HG02588 (cell line): ENCODE data around the gene TPK1.
A peak's percentile ranks its signal among the peaks of the same experiment; 100 is the strongest.
"Not testable (repeated sequence)": the region's sequence is repeated elsewhere in the genome, so short reads cannot be mapped to it uniquely, and the experiment has no call there.

Experiments
- ATAC-seq: cut with Tn5 transposase; IDR thresholded peaks from one replicate; pipeline ENCODE4 v1.9.1; 2021; ENCODE audit warnings: mild to moderate bottlenecking, moderate library complexity; ENCODE audit not compliant: unreplicated experiment

Gene TPK1

DNA sequence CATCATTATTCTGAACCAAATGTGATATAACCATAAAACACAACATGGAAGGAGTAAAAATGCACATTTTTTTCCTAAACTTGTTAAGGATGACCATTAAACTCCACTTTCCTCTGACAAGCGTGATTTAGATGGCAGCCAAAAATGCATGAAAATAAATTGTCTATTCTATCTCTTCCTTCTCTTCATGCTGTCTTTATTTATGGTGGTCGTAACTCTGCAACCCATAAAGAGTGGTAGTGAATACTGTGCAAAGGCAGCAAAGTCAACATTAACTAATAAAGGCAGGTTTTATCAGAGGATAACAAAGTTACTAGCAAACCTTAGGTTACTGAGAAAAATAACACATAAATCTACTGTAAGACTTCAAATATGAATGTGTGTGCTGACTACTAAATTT lies 106.6 kb downstream of the TPK1 start:
- no peak for ATAC-seq

DNA sequence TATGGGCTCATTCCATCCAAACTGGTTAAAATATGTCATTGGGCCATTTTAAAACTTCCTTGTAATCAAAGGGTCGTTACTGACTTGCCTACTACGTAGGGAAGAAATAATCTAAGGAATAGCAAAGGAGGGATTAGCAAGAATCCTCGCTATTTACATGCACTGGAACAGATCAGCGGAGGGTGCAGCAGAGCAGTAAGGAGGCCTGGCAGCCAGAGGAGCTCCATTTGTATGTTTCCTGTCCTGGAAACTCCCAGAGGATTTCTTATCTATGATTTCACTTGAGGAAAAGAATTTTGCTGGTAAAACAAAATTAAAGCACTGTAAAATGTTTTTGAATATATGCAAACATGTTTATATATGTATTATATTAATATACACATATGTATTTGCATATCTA lies 107.3 kb downstream of the TPK1 start:
- no peak for ATAC-seq

DNA sequence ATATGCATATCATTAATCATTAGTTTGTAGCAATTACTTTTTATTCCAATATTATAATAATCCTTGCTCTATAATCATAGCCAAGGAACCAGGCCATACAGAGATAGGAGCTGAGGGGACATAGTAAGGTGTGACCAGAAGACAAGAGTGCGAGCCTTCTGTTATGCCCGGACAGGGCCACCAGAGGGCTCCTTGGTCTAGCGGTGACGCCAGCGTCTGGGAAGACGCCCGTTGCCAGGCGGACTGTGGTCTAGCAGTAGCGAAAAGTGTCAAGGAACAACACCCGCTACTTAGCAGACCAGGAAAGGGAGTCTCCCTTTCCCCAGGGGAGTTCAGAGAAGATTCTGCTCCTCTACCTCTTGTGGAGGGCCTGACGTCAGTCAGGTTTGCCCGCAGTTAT lies 109.0 kb downstream of the TPK1 start:
- ATAC-seq: not testable (repeated sequence)

DNA sequence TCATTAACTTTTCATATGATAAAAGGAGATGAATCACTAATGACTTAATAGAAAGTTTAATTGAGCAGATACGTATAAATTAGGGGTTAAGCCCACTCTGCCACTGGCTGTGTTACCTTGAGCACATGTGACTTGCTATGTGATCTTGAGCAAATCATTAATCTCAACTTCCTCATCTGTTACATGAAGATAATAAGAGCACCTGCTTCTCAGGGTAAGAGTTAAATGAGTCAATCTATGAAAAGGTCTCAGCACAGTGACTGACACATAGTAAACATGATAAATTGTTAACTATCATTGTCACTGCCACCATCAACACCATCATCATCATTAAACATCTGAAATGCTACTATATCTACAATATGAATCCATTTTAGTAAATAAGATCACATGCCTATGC lies 110.8 kb downstream of the TPK1 start:
- peak; percentile 98 for ATAC-seq

DNA sequence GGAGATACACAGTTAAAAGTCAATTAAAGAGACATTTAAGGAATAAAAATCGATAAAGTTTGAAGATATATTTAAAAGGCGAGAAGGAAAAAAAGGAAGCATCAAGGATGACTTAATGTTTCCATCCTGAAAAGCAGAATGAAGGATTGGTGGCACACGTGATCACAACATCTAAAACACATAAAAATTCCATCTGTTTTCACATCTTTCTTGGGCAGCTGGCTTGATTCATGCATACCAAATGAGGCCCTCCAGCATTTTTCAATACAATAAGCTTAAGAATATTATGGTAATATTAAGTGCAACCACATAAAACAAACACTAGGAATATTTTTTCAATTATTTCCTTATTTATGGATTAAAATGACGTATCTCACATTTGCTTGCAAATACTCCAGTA lies 112.6 kb downstream of the TPK1 start:
- ATAC-seq: no peak

DNA sequence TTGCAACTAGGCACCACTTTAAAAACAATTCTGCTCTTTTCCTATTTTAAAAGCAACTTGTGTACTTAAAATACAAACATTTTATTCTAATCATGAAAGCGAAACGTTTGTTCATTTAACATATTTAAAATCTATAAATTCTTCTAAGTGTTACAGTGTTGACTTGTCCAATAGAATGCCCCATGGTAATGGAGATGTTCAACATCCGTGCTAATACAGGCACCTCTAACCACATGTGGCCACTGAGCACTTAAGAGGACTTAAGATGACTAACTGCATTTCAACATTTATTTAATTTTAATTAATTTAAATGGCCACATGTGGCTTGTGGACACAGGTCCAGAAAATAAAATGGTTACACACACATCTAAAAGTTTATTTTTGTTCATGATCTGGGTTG lies 115.1 kb downstream of the TPK1 start:
- ATAC-seq: no peak

DNA sequence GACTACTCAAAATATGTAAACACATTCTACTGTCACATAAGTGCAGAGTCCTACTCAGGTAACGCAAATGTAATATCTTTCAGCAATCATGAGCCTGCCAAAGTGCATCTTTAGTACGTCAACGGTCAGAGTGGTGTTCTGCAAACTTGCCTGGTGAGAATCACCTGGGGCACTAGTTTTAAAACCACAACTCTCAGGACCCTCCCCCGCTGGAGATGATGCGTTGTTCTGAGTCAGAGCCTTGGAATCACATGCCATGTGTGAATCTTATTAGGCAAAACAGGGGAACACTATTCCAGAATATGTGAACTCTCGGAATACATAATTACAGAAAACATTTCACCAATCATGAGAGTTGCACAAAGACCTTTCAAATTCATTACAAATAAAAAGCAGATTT lies 115.7 kb downstream of the TPK1 start:
- ATAC-seq: no peak

DNA sequence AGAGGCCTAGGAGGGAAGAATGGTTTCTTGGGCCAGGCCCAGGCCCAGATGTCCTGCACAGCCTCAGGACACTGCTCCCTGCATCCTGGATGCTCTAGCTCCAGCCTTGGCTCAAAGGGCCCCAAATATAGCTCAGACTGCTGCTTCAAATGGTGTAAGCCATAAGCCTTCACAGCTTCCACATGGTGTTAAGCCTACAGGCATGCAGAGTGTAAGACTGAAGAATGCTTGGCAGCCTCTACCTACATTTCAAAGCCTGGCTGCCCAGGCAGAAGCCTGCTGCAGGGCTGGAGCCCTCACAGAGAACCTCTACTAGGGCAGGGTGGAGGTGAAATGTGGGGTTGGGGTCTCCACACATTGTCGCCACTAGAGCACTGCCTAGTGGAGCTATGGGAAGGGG lies 118.1 kb downstream of the TPK1 start:
- ATAC-seq: no peak

DNA sequence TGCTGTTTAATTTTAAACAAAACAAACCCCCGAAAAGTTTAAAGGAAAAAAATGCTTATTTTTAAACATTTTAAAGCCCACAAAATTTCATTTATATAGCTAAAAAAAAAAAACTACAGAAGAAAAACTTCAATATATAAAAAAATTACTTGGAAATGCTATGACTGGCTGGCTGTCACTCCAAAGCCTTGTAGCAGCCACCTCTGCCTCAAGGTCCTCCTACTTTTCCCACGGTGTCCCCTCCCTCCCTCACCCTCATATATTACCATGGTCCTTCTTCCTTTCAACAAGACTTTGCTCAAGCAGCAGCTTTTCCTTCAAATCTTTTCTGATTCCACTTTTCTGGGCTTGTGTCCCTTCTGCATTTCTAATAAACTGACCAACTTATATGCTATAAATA lies 122.0 kb downstream of the TPK1 start:
- ATAC-seq: no peak

DNA sequence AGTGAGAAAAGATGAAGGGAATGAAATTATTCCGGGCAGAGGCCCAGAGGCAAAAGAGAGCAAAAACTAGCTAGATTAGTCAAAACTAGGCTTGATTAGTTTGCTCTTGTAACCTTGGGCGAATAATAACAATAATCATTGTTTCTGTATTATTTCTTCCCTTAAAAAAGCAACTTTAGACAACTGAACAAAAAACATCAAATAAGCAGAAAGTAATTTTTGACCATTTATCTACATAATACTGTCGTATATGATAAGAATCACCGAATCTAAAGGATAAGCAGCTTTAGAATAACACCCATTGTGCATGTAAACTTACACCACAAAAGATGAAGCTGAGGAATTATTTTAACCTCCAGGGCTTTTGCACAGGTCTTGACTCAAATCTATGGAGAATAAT lies 125.1 kb downstream of the TPK1 start:
- ATAC-seq: no peak

DNA sequence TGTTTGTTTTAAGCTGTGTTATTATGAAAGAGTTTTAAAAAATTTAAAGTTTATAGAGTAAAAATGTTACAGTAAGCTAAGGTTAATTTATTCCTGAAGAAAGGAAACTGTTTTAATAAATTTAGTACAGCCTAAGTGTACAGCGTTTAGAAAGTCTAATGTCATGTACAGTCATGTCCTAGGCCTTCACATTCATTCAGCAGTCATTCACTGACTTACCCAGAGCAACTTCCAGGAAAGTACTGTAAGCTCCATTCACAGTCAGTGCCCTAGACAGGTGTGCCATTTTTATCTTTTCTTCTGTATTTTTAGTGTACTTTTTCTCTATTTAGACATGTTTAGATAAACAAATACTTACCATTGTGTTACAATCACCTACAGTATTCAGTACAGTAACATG lies 126.8 kb downstream of the TPK1 start:
- no peak for ATAC-seq

DNA sequence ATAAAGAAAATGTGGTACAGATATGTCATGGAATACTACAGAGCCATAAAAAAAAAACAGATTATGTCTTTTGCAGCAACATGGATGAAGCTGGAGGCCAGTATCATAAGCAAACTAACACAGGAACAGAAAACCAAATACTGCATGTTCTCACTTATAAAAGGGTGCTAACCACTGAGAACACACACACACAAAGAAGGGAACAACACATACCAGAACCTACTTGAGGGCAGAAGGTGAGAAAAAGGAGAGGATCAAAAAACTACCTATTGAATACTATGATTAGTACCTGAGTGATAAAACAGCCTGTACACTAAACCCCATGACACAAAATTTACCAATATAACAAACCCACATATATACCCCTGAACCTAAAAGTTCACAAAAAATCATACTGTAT lies 144.6 kb downstream of the TPK1 start:
- no peak for ATAC-seq

DNA sequence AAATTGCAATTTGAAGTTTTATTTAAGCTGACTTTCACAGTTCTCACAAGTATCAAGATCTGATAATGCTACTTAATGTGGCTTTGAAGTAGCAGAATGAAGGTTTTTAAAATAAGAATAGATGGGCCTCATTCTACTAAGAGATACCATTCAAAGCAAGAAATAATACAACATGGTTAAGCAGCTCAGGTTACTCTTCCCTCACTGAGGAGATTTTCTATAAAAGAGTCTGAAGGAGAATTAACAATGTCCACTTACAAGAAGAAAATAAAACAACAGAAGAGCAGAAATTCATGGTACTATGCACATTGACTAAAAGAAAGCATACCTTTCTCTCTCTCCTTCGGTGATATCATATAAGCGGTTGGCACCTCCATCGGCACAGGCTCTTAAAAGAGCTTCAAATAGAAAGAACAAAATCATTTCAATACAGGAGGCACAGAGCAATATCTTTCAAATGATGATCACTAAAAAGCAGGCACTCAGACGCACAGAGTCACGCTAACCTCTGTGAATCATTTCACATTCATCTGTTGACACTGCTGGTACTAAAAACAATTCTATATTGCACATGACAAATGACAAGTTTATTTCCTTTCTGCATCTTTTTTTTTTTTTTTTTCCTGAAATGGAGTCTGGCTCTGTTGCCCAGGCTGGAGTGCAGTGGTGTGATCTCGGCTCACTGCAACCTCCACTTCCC lies 153.1 kb downstream of the TPK1 start:
- ATAC-seq: no peak

DNA sequence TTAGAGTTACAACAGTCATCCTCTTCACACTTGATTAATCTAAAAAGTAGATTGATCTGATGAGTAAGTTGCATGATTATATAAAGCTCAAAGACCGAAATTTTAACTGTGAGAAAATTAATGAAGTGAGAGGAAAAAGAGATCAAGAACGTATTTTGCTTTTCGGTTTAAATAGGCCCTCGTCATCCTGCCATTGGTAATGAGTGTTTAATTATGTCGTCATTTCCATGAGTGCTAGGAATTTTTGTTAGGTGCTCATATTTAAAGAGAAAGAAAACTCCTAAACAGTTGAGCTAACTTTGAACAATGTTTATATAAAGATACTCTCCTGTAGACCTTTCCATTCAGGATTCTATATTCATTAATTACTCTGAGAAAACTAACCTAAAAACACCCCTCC lies 159.4 kb downstream of the TPK1 start:
- no peak for ATAC-seq

DNA sequence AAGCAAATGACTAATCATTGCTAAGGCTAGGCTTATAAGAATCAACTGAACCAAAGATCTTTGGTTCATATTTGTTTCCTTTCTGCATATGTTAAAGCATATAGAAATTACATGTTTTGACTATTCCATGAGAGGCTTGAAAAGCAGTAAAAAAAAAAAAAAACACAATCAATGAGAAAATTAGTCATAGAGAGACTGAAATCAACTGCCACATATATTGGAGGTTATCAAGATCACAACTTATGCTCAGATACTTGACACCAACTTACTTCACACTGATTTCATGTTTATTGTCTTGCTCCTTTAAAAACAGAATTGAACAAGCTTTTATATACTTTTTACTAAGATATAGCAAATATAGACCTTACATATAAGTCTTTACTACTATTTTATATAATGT lies 161.3 kb downstream of the TPK1 start:
- ATAC-seq: no peak

DNA sequence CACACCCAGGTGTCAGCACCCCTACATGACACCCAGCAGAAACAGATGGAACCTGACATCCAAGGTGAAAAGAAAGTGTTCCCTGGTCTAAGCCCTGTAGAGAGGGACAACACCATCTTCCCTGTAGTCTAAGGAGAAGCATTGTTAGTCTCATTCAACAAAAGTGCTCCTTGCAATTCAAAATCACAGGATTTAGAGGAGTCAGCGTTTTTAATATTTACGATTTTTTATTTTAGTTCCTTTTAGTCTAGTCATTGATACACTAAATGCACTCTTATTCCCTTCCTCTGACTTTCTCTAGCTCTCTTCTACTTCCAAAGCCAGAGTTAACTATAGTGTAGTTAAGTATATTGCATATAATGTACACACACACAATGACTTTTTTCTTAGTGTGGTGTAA lies 163.0 kb downstream of the TPK1 start:
- no peak for ATAC-seq

DNA sequence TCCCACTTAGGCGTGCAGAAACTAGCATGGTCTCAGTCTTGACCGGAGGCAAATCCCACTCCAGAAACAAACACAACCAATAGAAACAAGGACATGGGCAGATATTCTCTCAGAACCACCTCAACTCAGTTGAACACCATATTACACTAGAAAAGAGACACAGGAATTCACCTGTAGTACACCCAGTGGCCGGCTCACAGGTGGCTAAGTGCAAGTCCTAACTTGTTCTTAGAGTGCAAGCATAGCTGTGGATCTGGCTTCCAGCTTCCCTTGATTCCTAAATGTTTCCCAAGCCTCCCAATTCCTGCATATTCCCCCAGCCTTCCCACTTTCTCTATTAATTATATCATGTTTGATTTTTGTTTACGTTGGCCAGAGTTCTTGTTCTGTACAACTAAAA lies 164.4 kb downstream of the TPK1 start:
- ATAC-seq: no peak

DNA sequence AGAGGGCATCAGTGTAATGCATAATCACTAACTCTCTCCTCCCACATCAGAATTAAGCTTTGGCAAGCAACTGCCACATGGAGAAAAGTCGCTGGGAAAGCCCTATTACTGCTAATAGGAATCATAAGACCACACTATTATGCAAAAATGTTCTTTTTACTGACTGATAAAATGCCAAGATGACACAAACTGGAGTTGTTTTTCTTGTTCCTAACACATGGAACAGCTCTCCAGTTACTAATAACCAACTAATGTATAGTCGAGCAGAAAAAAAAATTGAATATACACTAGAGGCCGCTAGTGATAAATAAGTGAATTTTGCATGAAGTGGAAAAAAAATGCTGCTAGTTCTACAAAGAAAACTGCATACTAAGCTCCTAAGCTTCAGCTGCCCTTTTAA lies 165.6 kb downstream of the TPK1 start:
- ATAC-seq: no peak

DNA sequence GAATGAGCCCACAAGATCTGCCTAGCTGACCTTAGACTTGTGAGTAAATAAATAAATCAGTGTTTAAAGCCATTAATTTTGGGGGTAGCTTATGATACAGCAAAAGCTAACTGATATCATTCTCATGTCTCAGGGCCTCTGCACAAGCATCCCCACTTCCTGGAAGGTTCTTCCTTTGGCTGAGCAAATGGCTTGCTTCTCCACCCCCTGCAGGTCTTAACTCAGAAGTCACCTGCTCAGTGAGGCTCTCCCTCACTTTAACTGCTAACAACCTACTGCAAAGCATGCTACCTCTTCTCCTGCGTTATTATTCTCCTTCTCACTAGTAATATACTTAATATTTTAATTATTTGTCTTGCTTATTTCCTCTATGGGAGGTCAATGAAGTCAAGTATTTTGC lies 167.3 kb downstream of the TPK1 start:
- ATAC-seq: no peak

DNA sequence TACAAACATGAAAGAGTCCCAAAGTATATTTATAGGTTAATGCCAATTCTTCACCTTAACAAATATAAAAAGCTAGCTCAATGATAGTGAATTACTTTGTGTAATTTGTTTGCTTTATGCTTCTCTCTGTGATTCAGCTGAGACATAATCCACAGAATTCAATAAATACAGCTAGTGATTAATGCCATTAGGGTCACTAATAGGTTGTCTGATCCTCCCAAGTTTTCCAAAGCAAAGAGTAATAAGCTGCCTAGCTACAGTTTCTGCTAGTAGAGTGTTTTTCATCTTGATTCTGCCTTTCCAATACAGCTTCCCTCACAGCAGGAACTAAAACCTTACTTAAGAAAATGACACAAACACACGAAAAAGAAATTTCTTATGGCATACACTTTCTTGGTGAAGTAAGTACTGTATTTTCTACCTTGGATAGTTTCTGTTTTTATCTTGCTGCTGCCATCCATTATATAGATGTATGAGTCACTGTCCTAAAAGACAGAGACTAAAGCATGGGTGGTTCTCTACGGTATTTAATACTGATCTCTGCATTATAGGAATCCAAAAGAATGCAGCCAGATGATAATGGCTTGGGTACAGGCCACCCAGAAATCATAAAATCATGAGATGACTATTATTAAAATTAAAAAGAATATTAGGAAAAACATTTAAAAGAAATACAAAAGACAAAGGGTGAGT lies 170.0 kb downstream of the TPK1 start:
- ATAC-seq: no peak

DNA sequence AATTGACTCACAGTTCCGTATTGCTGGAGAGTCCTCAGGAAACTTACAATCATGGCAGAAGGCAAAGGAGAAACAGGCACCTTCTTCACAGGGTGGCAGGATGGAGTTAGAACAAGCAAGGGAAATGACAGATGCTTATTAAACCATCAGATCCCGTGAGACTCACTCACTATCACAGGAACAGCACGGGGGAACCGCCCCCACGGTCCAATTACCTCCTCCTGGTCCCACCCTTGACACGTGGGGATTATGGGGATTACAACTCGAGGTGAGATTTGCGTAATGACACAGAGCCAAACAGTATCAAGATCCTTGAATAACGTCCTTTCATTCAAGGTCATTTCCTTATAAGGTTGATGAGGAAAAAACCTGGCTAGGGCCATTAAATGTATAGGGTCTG lies 176.6 kb downstream of the TPK1 start:
- no peak for ATAC-seq

DNA sequence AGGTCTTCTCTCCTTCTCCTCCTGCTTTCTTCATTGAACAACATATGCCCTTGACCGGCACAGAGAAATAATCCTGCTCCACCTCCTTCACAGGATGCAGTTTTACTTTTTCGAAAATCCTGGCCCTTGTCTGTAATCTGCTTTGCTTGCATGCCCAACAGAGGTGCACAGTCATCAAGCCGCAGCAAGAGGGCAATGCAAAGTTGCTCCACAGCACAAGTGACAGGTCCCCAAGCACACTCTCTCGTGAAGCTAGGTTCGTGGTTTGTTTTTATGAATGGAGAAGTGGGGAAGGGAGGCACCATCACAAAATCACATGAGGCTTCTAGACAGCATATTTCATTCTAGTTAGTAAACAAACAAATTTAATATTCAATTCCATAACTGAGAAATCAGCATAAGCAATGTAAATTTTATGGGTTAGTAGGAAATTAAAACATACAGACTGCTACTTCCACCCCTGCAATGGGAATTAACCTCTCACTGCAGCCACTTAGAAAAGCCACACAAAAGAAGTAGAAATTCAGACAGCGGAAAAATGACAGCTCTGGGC lies 178.8 kb downstream of the TPK1 start:
- peak; percentile 42 for ATAC-seq

DNA sequence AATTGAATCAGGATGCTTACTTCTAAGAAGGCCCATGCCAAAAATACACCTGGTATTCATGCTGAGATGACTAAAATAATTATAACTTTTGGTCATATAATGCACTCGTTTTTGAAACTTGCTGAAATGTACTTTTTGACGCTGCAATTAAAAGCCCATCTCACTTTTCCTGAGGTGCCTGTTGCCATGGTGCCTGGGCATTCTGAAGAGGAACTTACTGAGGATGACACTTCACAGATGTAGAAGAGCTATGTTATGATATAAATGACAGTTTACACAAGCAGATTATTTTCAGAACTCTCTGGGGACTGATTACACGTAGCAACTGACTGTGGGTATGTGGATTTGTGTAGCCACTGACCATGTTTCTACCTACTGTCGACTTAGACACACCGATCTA lies 182.4 kb downstream of the TPK1 start:
- ATAC-seq: no peak
